ENCODE results near the gene UBE2E2.

- TF ChIP-seq CEBPB (IDR thresholded peaks at IDR 0.05) = no peak
- TF ChIP-seq RAD21 (IDR thresholded peaks at IDR 0.05; ENCODE audit: low read depth) = no peak
- no peak for TF ChIP-seq REST (IDR thresholded peaks at IDR 0.05; ENCODE audit: low read depth)
- TF ChIP-seq MAX (IDR thresholded peaks at IDR 0.05) = no peak
- TF ChIP-seq EP300 (IDR thresholded peaks at IDR 0.05; ENCODE audit: borderline replicate concordance) = no peak
Measured at GRCh38 chr3:23185861-23186260, 17.3 kb upstream of the UBE2E2 start.

Measured in Ishikawa (cell line).